ENCODE results near the gene ADGRD1.

The ADGRD1 gene

GRCh38 chr12:131153956-131154355 is 200.2 kb downstream of the ADGRD1 start:
- Histone ChIP-seq H4K20me1 (ENCODE audit: insufficient read depth, low read length) (no peaks in the 10 kb centered on the region), H3K4me1 (ENCODE audit: insufficient read depth, low read length, severe bottlenecking) (no peaks in the 10 kb centered on the region), H3K4me2 (ENCODE audit: low read length) (no peak overlapping the region), H3K9ac (ENCODE audit: low read length) (no peak overlapping the region), H3K4me3 (ENCODE audit: low read depth, low read length, poor library complexity, severe bottlenecking) (no peak overlapping the region), H3K27ac (ENCODE audit: low read depth, low read length, poor library complexity, severe bottlenecking) (no peak overlapping the region), H2AFZ (ENCODE audit: low read length) (no peak overlapping the region), H3K9me2 (ENCODE audit: low read depth, low read length) (no peaks in the 10 kb centered on the region), H3F3A (ENCODE audit: insufficient read depth, low read length) (no peaks in the 10 kb centered on the region), H3K9me3 (ENCODE audit: low read length) (no peaks in the 10 kb centered on the region), H3K27me3 (ENCODE audit: insufficient read depth, low read length) (no peaks in the 10 kb centered on the region), H3K36me3 (ENCODE audit: insufficient read depth, low read length) (no peaks in the 10 kb centered on the region), H3K79me2 (ENCODE audit: insufficient read depth, low read length) (no peaks in the 10 kb centered on the region)
- TF ChIP-seq CTCF (IDR thresholded peaks at IDR 0.05; ENCODE audit: low read length) (no peak), EZH2 (IDR thresholded peaks at IDR 0.05; ENCODE audit: borderline replicate concordance, low read length) (no peak)

GRCh38 chr12:131155131-131155530 is 201.4 kb downstream of the ADGRD1 start:
- Histone ChIP-seq H3K4me1 (ENCODE audit: insufficient read depth, low read length, severe bottlenecking) (no peaks in the 10 kb centered on the region), H3K9ac (ENCODE audit: low read length) (no peak overlapping the region), H3K9me3 (ENCODE audit: low read length) (no peaks in the 10 kb centered on the region), H3K27ac (ENCODE audit: low read depth, low read length, poor library complexity, severe bottlenecking) (no peak overlapping the region), H3K27me3 (ENCODE audit: insufficient read depth, low read length) (no peaks in the 10 kb centered on the region), H3F3A (ENCODE audit: insufficient read depth, low read length) (no peaks in the 10 kb centered on the region), H3K9me2 (ENCODE audit: low read depth, low read length) (no peaks in the 10 kb centered on the region), H3K4me3 (ENCODE audit: low read depth, low read length, poor library complexity, severe bottlenecking) (no peak overlapping the region), H3K36me3 (ENCODE audit: insufficient read depth, low read length) (no peaks in the 10 kb centered on the region), H3K4me2 (ENCODE audit: low read length) (no peak overlapping the region), H4K20me1 (ENCODE audit: insufficient read depth, low read length) (no peaks in the 10 kb centered on the region), H2AFZ (ENCODE audit: low read length) (no peak overlapping the region), H3K79me2 (ENCODE audit: insufficient read depth, low read length) (no peaks in the 10 kb centered on the region)
- TF ChIP-seq EZH2 (IDR thresholded peaks at IDR 0.05; ENCODE audit: borderline replicate concordance, low read length) (no peak), CTCF (IDR thresholded peaks at IDR 0.05; ENCODE audit: low read length) (no peak)

GRCh38 chr12:131157743-131158142 is 204.0 kb downstream of the ADGRD1 start:
- Histone ChIP-seq H3K9me3 (ENCODE audit: low read length) (no peaks in the 10 kb centered on the region), H3K36me3 (ENCODE audit: insufficient read depth, low read length) (no peaks in the 10 kb centered on the region), H3K27me3 (ENCODE audit: insufficient read depth, low read length) (no peaks in the 10 kb centered on the region), H3K27ac (ENCODE audit: low read depth, low read length, poor library complexity, severe bottlenecking) (no peak overlapping the region), H4K20me1 (ENCODE audit: insufficient read depth, low read length) (no peaks in the 10 kb centered on the region), H3K4me1 (ENCODE audit: insufficient read depth, low read length, severe bottlenecking) (no peaks in the 10 kb centered on the region), H3K9me2 (ENCODE audit: low read depth, low read length) (no peaks in the 10 kb centered on the region), H2AFZ (ENCODE audit: low read length) (no peak overlapping the region), H3K4me2 (ENCODE audit: low read length) (no peak overlapping the region), H3K4me3 (ENCODE audit: low read depth, low read length, poor library complexity, severe bottlenecking) (no peak overlapping the region), H3K9ac (ENCODE audit: low read length) (no peak overlapping the region), H3F3A (ENCODE audit: insufficient read depth, low read length) (no peaks in the 10 kb centered on the region), H3K79me2 (ENCODE audit: insufficient read depth, low read length) (no peaks in the 10 kb centered on the region)
- no peak for TF ChIP-seq CTCF (IDR thresholded peaks at IDR 0.05; ENCODE audit: low read length)

All from OCI-LY1 (cell line).